OCI-LY7 (cell line): Measurements from ENCODE around the gene SYNJ2. TPM values are rescaled to one million over a fixed set of nuclear protein-coding genes. Genes with fewer than 3 reads are reported as not detected.

Experiments used
- BruUV-seq: library from RNA; stranded (reverse); fragments of 400-500 nt; replicated peaks from 2 replicates; lab custom pipeline; 2021; lab: Mats Ljungman, UMichigan
- CTCF ChIA-PET: fragments of 300-600 bp; sonication (Branson Sonifier 250); formaldehyde crosslinking; loops from one replicate; lab custom pipeline; 2022; ENCODE audit warnings: antibody characterized with exemption; ENCODE audit not compliant: unreplicated experiment; lab: Charles Lee
- POLR2A ChIA-PET: fragments of 300-600 bp; sonication (Branson Sonifier 250); formaldehyde crosslinking; loops from one replicate; lab custom pipeline; 2022; ENCODE audit warnings: antibody characterized with exemption; lab: Charles Lee
- DNase-seq: peaks from one replicate; pipeline ENCODE4 v3.0.0-alpha.2; 2015; ENCODE audit warnings: low spot score
- H2AFZ ChIP-seq: fragments of 200-600 bp; sonication (generic), shearing (Covaris generic); 2 replicates; pipeline ENCODE4 v1.6.1; 2014; ENCODE audit warnings: mild to moderate bottlenecking, antibody characterized with exemption, low read length, moderate library complexity
- H3K27ac ChIP-seq: fragments of 200-600 bp; sonication (generic); 2 replicates; pipeline ENCODE4 v1.5.1; 2014; ENCODE audit warnings: mixed run types, low read depth, mild to moderate bottlenecking, moderate library complexity, low read length, inconsistent platforms; ENCODE audit not compliant: poor library complexity, severe bottlenecking
- H3K36me3 ChIP-seq: fragments of 200-600 bp; sonication (generic); 2 replicates; pipeline ENCODE4 v1.6.1; 2014; ENCODE audit warnings: mild to moderate bottlenecking, antibody characterized with exemption, low read length, moderate library complexity, mixed read lengths; ENCODE audit not compliant: insufficient read depth
- H3K4me1 ChIP-seq: fragments of 200-600 bp; sonication (generic); 2 replicates; pipeline ENCODE4 v1.5.1; 2014; ENCODE audit warnings: mild to moderate bottlenecking, low read length; ENCODE audit not compliant: insufficient read depth, poor library complexity, severe bottlenecking
- H3K4me2 ChIP-seq: fragments of 200-600 bp; sonication (generic); 2 replicates; pipeline ENCODE4 v1.6.1; 2014; ENCODE audit warnings: mild to moderate bottlenecking, low read length
- H3K4me3 ChIP-seq: fragments of 200-600 bp; sonication (generic); 2 replicates; pipeline ENCODE4 v1.5.1; 2014; ENCODE audit warnings: mild to moderate bottlenecking, low read depth, low read length; ENCODE audit not compliant: poor library complexity, severe bottlenecking
- H3K79me2 ChIP-seq: fragments of 200-600 bp; sonication (generic); 2 replicates; pipeline ENCODE4 v1.6.1; 2016; ENCODE audit warnings: low read depth, mild to moderate bottlenecking, low read length, moderate library complexity, mixed read lengths; ENCODE audit not compliant: insufficient read depth
- H3K9me2 ChIP-seq: fragments of 200-600 bp; sonication (generic); 2 replicates; pipeline ENCODE4 v1.6.1; 2016; ENCODE audit warnings: mild to moderate bottlenecking, low read length, mixed read lengths; ENCODE audit not compliant: insufficient read depth
- H3K9me3 ChIP-seq: fragments of 200-600 bp; sonication (generic); 2 replicates; pipeline ENCODE4 v1.6.1; 2014; ENCODE audit warnings: mild to moderate bottlenecking, mixed run types, low read length, mixed read lengths
- H4K20me1 ChIP-seq: fragments of 200-600 bp; sonication (generic); 2 replicates; pipeline ENCODE4 v1.6.1; 2014; ENCODE audit warnings: mild to moderate bottlenecking, antibody characterized with exemption, low read length, moderate library complexity, mixed read lengths; ENCODE audit not compliant: insufficient read depth
- CTCF ChIP-seq: fragments of 200-600 bp; sonication (generic); conservative IDR thresholded peaks from 2 replicates; pipeline ENCODE4 v1.5.1; 2014; ENCODE audit warnings: mild to moderate bottlenecking, antibody characterized with exemption, low read length, moderate library complexity, mixed read lengths
- EZH2phosphoT487 ChIP-seq: fragments of 200-600 bp; sonication (generic); IDR thresholded peaks from 2 replicates; pipeline ENCODE4 v1.6.1; 2018; ENCODE audit warnings: low read depth, borderline replicate concordance, mild to moderate bottlenecking, mixed run types, antibody characterized with exemption, low read length, moderate library complexity, mixed read lengths
- intact Hi-C: fragments of 100-400 bp; cut with micrococcal nuclease; formaldehyde crosslinking; loops from one replicate; pipeline ENCODE4 v1.10.0; 2022; ENCODE audit not compliant: unreplicated experiment
- total RNA-seq, 2 experiments: library from RNA; depleted of rRNA in 1 of 2; stranded (reverse); fragments of >200 nt in 1 of 2; shearing (Covaris generic) in 1 of 2; gene quantifications; 2 replicates each; pipeline ENCODE4 v1.2.3, GENCODE V29; 2014 to 2022

The SYNJ2 gene
- total RNA-seq, 2 experiments from 2014 or later = 0.21 TPM; not detected in 1

GRCh38 chr6:158086054-158086503, 104.4 kb downstream of the SYNJ2 start:
- Histone ChIP-seq H3K36me3 (no peaks in the 10 kb centered on the region), H3K4me3 (no peak overlapping the region), H3K79me2 (no peaks in the 10 kb centered on the region), H2AFZ (no peak overlapping the region), H3K9me2 (no peaks in the 10 kb centered on the region), H3K4me1 (no peaks in the 10 kb centered on the region), H3K27ac (no peak overlapping the region), H3K4me2 (no peak overlapping the region), H3K9me3 (no peaks in the 10 kb centered on the region), H4K20me1 (no peaks in the 10 kb centered on the region)
- POLR2A ChIA-PET = interaction anchor here (1.4 kb wide), 1 partner anchor 12 kb away, joined by 5 read pairs; no protein-coding TSS in a partner anchor
- CTCF ChIA-PET = no interaction called here
- no peak for DNase-seq
- BruUV-seq = no TSS peak
- TF ChIP-seq CTCF (no peak), EZH2phosphoT487 (no peak)
- intact Hi-C loops = no loop called here

DNA sequence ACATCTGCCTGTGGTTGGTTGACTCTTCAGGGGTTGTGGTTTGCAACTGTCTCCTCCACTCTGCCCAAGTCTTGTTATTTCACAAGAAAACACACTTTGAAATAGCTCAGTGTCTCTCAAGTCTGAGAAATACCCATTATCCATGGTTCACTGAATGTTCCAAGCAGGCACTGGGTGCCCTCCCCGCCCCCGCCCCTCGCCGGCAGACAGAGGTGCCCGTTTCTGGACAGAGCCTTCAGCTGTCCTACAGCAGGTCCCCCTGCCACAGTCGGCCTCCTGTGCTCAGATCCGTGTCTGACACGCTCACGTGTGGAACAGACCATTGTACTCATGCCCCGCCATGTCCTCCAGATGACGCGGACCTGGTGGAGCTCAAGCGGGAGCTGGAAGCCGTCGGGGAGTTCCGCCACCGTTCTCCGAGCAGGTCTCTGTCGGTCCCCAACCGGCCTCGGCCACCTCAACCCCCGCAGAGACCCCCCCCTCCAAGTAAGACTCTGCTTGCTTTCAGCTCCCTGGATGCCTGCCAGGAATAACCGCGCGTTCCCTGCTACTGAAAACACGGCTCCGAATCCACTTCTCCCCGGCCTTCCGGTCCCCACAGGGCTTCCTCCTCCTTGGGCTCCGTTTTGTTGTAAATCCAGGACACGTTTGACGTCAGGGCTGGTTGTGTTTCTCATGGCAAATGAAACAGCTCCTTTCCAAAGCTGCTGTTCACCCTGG, 105.0 kb downstream of the SYNJ2 start:
- H3K36me3 ChIP-seq = no peaks in the 10 kb centered on the region

More for the DNA sequence above, 105.0 kb downstream of the SYNJ2 start:
- H3K9me2 ChIP-seq = no peaks in the 10 kb centered on the region
- no peak overlapping the region for H3K4me2 ChIP-seq
- no peaks in the 10 kb centered on the region for H4K20me1 ChIP-seq
- no peaks in the 10 kb centered on the region for H3K9me3 ChIP-seq
- no peak overlapping the region for H3K4me3 ChIP-seq
- ChIA-PET POLR2A (interaction anchor here (0.6 to 1.4 kb wide), 2 partner anchors 13 to 192 kb away, joined by 3 to 5 read pairs; no protein-coding TSS in a partner anchor), CTCF (no interaction called here)
- intact Hi-C loops = no loop called here
- H3K27ac ChIP-seq = no peak overlapping the region
- no peak overlapping the region for H2AFZ ChIP-seq
- no peaks in the 10 kb centered on the region for H3K79me2 ChIP-seq
- BruUV-seq = no TSS peak
- H3K4me1 ChIP-seq = no peaks in the 10 kb centered on the region
- no peak for TF ChIP-seq CTCF
- no peak for TF ChIP-seq EZH2phosphoT487
- DNase-seq = no peak
